Measurements from ENCODE around the gene RALGPS1. TPM values are rescaled to one million over a fixed set of nuclear protein-coding genes. Genes with fewer than 3 reads are reported as not detected.

RALGPS1 gene
- total and polyA plus RNA-seq, 7 donors, result 6.6 to 18.6 (median 11.4) TPM

DNA sequence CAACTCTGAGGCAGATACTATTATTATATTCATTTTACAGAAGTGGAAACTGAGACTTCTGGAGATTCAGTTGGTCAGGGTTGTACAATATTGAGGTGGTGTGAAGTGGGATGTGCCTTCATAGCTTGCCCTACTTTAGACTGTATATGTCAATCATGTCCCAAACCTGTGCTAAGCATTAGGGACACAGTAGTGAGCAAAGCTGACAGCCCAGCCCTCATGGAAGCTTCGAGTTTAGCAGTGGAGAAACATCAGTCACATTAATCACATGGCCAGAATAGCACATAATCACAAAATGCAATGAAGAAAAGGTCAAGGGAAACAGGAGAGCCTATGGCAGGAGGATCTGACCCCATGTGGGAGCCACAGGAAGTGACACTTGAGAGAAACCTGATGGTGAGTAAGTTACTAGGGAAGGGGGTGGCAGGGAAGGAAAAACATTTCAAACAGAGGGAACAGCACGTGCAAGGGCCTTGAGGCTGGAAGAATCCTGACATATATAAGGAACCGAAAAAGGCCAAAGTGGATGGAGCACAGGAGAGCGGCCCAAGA is 20.5 kb upstream of the RALGPS1 start:
- Histone ChIP-seq H3K4me3 (no peak overlapping the region), H3K9me3 (no peaks in the 10 kb centered on the region), H3K36me3 (no peaks in the 10 kb centered on the region), H3K27me3 (no peaks in the 10 kb centered on the region), H3K4me1 (no peaks in the 10 kb centered on the region), H3K27ac (no peak overlapping the region)
- no peak for DNase-seq
- WGBS, 2 donors, result 81 to 85% methylated on average over 4 of the region's 4 CpGs
- intact Hi-C loops (cut with DNase I), result no loop called here
- no peak for TF ChIP-seq POLR2A (IDR thresholded peaks at IDR 0.05)
- no peak for TF ChIP-seq POLR2AphosphoS5 (IDR thresholded peaks at IDR 0.05)
- TF ChIP-seq, protein P1, sequence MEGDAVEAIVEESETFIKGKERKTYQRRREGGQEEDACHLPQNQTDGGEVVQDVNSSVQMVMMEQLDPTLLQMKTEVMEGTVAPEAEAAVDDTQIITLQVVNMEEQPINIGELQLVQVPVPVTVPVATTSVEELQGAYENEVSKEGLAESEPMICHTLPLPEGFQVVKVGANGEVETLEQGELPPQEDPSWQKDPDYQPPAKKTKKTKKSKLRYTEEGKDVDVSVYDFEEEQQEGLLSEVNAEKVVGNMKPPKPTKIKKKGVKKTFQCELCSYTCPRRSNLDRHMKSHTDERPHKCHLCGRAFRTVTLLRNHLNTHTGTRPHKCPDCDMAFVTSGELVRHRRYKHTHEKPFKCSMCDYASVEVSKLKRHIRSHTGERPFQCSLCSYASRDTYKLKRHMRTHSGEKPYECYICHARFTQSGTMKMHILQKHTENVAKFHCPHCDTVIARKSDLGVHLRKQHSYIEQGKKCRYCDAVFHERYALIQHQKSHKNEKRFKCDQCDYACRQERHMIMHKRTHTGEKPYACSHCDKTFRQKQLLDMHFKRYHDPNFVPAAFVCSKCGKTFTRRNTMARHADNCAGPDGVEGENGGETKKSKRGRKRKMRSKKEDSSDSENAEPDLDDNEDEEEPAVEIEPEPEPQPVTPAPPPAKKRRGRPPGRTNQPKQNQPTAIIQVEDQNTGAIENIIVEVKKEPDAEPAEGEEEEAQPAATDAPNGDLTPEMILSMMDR (IDR thresholded peaks at IDR 0.05), result no peak
- TF ChIP-seq EP300 (IDR thresholded peaks at IDR 0.05), result no peak

DNA sequence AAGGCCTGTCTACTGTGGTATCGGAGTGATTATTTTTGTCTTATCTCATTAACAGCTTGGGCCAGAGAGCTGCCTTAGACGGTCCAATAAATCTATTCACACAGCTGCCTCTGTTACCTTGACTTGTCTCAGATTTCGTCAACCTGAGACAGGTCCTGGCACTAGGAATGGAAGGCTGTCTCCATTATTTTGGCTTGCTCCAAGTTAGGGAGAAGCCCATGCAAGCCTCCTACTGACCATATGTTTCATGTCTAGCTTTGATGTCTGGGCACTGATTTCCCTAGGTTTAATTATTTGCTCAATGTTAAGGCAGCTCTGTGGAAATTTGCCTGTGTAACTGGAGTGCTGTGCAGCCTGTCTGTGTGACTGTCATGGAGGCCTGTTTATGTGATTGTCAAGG is 12.4 kb upstream of the RALGPS1 start:
- no peak overlapping the region for H3K4me3 ChIP-seq
- TF ChIP-seq EP300 (IDR thresholded peaks at IDR 0.05) (no peak), POLR2A (IDR thresholded peaks at IDR 0.05) (no peak), POLR2AphosphoS5 (IDR thresholded peaks at IDR 0.05) (no peak)
- TF ChIP-seq, protein P1 (IDR thresholded peaks at IDR 0.05), result no peak
- intact Hi-C loops (cut with DNase I), result no loop called here
- H3K27ac ChIP-seq, result no peak overlapping the region
- no peaks in the 10 kb centered on the region for H3K4me1 ChIP-seq
- DNase-seq, result no peak
- peaks cover 0 to 8% (median 0%) of the 10 kb centered on the region in 4 donors for H3K9me3 ChIP-seq
- H3K36me3 ChIP-seq, result no peaks in the 10 kb centered on the region
- WGBS, 2 donors, result 79 to 91% methylated on average over 3 of the region's 3 CpGs
- H3K27me3 ChIP-seq, result no peaks in the 10 kb centered on the region

DNA sequence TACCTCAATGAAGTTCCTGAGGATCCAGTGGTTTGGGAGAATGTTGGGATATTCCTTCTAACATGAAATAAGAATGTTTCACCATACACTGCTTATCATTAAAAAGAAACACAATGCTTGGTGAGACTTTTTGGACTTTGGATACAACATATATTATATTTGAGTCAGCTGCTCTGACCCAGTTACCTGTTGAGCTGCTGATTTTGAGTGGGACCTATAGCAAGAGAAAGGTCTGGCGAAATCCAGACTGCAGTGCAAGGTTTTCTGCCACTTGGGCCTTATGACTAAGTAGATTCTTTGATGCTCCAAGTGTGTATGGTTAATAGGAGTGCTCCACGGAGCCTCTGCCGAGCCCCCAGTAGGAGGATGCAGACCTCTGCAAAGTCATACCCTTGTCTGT is 10.0 kb upstream of the RALGPS1 start:
- intact Hi-C loops (cut with DNase I), result no loop called here
- Histone ChIP-seq H3K27ac (no peak overlapping the region), H3K27me3 (no peaks in the 10 kb centered on the region), H3K9me3 (peaks cover 0 to 8% (median 0%) of the 10 kb centered on the region in 4 donors), H3K36me3 (no peaks in the 10 kb centered on the region), H3K4me3 (no peak overlapping the region), H3K4me1 (no peaks in the 10 kb centered on the region)
- no peak for DNase-seq
- 87 to 93% methylated on average over 3 of the region's 3 CpGs for WGBS, 2 donors
- TF ChIP-seq POLR2AphosphoS5 (IDR thresholded peaks at IDR 0.05), result no peak
- TF ChIP-seq, protein P1 (IDR thresholded peaks at IDR 0.05), result no peak
- no peak for TF ChIP-seq POLR2A (IDR thresholded peaks at IDR 0.05)
- no peak for TF ChIP-seq EP300 (IDR thresholded peaks at IDR 0.05)

DNA sequence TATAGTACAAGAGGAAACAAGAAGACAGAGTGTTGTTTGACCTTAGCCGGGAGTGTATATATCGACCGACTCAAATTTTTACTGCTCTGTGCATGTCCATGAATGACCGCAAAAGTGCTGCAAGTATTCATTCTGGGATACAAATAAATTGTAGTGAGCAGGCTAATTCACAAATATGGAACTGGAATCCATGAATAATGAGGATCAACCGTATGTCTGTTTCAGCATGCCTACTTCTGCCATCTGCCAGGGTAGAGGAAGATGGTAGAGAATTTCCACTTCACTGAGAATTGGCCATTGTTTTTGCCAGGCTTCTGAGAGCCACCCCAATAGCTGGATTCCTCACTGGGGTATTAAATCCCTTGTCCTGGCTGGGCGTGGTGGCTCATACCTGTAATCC is 8.5 kb upstream of the RALGPS1 start:
- Histone ChIP-seq H3K36me3 (no peaks in the 10 kb centered on the region), H3K9me3 (peaks cover 0 to 7% (median 0%) of the 10 kb centered on the region in 4 donors), H3K4me3 (no peak overlapping the region), H3K4me1 (no peaks in the 10 kb centered on the region), H3K27me3 (no peaks in the 10 kb centered on the region), H3K27ac (no peak overlapping the region)
- DNase-seq, result no peak
- intact Hi-C loops (cut with DNase I), result no loop called here
- 82 to 88% methylated on average over 6 of the region's 6 CpGs for WGBS, 2 donors
- TF ChIP-seq POLR2AphosphoS5 (IDR thresholded peaks at IDR 0.05), result no peak
- TF ChIP-seq POLR2A (IDR thresholded peaks at IDR 0.05), result no peak
- TF ChIP-seq, protein P1 (IDR thresholded peaks at IDR 0.05), result no peak
- TF ChIP-seq EP300 (IDR thresholded peaks at IDR 0.05), result no peak

DNA sequence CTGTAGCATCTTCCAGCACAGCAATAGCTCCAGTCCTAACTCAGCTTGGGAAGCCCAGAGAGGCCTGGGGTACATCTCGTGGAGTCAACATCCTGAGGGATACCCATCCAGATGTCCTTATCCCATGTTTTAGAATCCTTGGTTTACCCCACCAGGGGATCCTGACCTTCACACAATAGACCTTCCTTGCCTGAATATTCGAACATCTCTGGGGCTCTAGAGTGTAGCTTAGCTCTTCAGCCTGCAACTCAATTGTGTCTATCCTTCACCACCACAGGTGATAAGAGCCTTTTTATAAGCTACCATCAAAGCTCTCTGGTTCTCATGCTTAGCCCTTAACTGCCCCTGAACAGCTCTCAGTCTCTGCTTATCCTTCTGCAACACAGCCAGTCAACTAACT is 7.5 kb upstream of the RALGPS1 start:
- WGBS, 2 donors, result 70 to 73% methylated on average over 2 of the region's 2 CpGs

More for the DNA sequence above, 7.5 kb upstream of the RALGPS1 start:
- intact Hi-C loops (cut with DNase I), result no loop called here
- no peaks in the 10 kb centered on the region for H3K9me3 ChIP-seq
- H3K27ac ChIP-seq, result no peak overlapping the region
- H3K27me3 ChIP-seq, result no peaks in the 10 kb centered on the region
- no peak overlapping the region for H3K4me3 ChIP-seq
- DNase-seq, result no peak
- TF ChIP-seq, protein P1 (IDR thresholded peaks at IDR 0.05), result no peak
- TF ChIP-seq EP300 (IDR thresholded peaks at IDR 0.05) (no peak), POLR2A (IDR thresholded peaks at IDR 0.05) (no peak), POLR2AphosphoS5 (IDR thresholded peaks at IDR 0.05) (no peak)
- no peaks in the 10 kb centered on the region for H3K36me3 ChIP-seq
- no peaks in the 10 kb centered on the region for H3K4me1 ChIP-seq

Measured in sigmoid colon (tissue), 7 donors.